Nucleus accumbens (tissue), 56 donors: ENCODE results near the gene KCNT2.
"Not testable (repeated sequence)": the region's sequence is repeated elsewhere in the genome, so short reads cannot be mapped to it uniquely, and the experiment has no call there.

Experiments
- DNase-seq, 56 donors: peaks; one replicate each; lab custom pipeline; 2025; lab: John Stamatoyannopoulos, UW

KCNT2 gene

DNA sequence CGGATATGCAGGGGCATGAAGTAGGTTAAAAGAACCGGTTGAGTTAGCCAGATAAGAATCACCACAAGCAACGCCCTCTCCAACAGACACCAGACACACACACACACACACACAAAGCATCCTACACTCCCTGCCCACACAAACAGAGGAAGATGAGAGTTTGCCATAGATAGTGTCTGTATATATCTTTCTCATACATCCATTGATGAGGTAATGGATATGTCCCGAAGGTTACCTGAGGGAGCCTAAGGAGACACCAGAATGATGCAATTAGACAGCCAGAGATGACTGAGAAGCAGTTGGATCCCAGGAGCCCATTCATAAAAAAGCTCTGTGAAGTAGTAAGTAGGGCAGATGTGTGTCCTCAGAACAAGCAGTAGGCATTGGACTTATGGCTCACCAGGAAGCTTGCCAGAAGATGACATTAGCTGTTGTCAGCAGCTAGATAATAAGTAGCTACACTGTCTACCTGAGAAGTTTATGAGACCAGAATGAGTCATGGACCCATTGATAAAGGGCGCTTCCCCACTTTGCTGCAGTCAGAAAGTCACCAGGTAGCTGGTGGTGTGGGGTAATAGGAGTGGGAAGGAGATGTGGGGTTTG lies 247.0 kb downstream of the KCNT2 start:
- DNase-seq: no peak

- no peak for DNase-seq
Observed at GRCh38 chr1:196357913-196358312, 250.3 kb downstream of the KCNT2 start.

DNA sequence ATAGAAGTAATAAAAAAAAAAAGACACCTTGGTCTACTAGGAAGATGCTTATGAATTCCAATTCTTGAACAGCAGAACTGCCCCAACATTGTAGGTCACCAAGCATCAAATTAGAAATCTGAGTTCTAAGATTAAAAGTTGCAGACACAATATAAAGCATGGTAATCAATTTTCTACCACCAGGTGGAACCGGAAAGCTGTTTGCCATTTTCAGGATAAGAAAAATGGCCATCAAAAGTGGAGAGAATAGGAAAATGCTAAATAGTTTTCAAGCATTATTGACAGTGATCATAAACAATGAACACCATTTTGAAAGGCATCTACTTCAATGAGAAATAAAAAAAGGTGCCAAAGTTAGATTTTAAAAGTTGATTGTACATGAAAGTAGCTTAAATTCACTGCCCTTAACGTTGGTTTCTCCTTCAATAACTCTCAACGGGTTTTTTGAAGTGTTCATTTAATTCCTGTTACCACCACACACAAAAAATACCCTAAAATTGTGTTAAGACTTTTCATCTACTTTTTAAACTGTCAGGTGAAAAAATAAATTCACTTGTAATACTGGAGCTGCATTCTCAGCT lies 252.9 kb downstream of the KCNT2 start:
- DNase-seq: no peak

DNA sequence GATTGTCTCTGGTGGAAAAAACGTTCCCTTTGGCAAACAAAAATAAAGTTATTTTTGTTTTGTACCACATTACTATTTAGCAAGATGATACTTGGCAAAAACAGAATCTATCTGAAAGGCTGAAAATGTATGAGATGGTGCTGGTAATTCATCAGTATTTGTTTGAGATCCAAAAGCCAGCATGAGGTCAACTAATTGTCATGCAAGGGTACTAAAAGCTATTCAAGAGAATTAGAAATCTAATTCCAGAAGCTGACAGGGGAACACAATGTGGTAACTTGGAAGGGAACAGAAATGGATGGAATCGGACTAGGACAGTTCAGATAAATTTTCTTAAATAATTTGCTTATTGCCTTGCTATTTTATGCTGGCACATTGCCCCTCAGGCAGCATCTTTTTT lies 263.8 kb downstream of the KCNT2 start:
- no peak for DNase-seq

DNA sequence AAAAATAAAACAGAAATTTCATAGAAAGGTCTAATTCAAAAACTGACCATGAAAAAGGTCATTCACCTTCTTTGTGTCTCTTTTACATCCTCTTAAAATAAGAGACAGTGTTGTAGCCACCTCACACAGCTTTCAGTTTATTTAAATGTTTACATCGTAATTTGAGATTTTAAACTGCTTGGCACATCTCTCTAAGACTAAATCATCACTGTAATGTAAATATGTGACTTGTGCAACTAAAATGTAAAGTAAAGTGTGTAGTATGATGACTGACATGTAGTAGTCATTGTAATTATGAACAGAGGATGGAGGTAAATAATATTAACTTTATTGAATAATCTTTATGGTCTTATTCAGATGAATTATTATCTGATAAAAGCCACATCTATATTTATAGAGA lies 283.9 kb downstream of the KCNT2 start:
- DNase-seq: no peak

GRCh38 chr1:196323869-196324268 lies 284.4 kb downstream of the KCNT2 start:
- no peak for DNase-seq

- DNase-seq: no peak
Observed at GRCh38 chr1:196319301-196319700, 288.9 kb downstream of the KCNT2 start.

GRCh38 chr1:196317535-196318522 lies 290.4 kb downstream of the KCNT2 start:
- peak in 9 of 56 donors; percentile 0 to 39 (median 5) for DNase-seq

- DNase-seq: no peak
Observed at GRCh38 chr1:196312739-196313138, 295.5 kb downstream of the KCNT2 start.

GRCh38 chr1:196309386-196309785 lies 298.9 kb downstream of the KCNT2 start:
- DNase-seq: no peak

GRCh38 chr1:196308176-196308575 lies 300.1 kb downstream of the KCNT2 start:
- DNase-seq: no peak

DNA sequence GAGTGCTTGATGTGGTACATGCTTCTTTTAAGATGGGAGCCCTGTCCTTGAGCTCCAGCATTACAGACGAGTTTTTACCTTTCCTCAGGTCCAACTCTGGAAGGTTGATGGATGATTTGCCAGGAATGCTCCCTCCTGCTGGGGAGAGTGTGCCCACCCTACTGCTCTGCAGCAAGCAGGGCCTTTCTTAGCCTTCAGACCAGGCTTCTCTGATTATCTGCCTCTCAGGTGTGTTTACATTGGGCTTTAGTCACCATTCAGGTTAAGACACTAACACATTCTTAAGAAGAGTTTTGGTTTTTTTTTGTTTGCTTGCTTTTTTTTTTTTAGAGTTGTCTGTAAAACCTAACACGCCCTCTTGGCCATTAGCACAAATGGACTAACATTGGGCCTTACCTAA lies 301.8 kb downstream of the KCNT2 start:
- DNase-seq: no peak

DNA sequence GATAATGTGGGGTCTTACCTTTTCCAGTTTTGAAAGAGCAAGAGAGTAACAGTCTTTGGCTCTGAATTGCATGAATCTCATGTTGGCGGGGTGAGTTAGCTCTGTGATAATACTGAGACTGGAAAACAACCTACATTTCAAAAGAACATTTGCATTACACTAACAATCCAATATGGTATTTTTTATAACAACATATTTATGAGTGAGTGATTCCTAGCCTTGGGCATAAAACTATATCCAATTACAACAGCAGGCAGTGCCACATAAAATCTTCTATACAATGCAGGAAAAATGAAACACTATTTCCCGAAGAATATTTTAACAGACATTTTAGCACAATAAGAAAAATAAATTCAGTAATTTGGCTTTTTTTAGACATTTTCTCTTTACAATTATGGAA lies 303.0 kb downstream of the KCNT2 start:
- DNase-seq: no peak

GRCh38 chr1:196302981-196303380 lies 305.3 kb downstream of the KCNT2 start:
- no peak for DNase-seq

DNA sequence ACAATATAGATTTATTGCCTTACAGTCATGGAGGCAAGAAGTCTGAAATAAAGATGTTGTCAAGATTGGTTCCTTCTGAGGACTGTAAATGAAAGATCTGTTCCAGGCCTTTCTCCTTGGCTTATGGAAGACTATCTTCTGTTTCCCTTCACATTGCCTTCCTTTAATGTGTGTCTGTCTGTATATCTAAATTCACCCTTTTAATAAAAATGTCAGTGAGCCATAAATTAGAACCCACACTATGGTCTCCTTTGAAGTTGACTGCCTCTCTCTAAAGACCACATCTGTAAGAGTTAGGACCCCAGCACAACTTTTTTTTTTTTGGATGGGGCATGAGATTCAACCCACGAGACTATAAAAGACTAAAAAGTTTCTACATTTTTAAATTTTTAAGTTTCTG lies 305.8 kb downstream of the KCNT2 start:
- no peak for DNase-seq

- no peak for DNase-seq
Observed at GRCh38 chr1:196295766-196296165, 312.5 kb downstream of the KCNT2 start.

- DNase-seq: no peak
Observed at GRCh38 chr1:196278816-196279215, 329.4 kb downstream of the KCNT2 start.

GRCh38 chr1:196277860-196278259 lies 330.4 kb downstream of the KCNT2 start:
- DNase-seq: no peak

DNA sequence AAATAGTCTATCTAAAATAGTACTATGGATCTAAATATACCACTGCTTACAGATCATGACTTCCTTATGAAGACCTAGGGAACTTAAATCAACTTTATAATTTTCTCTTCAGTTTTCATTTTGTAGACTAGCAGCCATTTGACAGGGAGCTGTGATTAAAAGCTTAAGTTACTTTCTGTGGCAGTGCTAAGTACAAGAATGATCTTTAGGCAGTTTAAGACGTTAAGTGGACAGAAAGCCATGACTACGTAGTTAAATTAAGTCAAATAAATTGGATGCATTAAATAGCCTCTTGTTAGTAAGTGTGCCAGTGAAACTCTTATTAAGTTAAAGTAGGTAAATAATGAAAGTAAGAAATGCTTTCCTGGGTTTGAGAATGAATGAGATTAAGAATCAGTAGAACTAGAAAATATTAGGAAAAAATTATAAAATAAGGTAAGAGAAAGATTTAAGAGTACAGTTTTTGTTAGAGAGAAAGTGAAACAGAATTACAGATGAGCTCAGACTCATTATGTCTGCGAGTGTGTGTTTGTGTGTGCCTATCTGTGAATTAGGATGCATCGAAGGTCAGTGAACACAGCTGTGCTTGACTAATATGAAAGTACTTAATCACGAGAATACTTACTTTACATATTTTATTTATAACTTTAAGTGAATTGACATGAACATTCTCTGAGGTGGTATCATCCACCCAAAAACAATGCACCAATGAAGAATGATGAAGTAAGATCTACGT lies 336.9 kb downstream of the KCNT2 start:
- DNase-seq: no peak

- DNase-seq: not testable (repeated sequence)
Observed at GRCh38 chr1:196263086-196263485, 345.2 kb downstream of the KCNT2 start.

- no peak for DNase-seq
Observed at GRCh38 chr1:196260270-196260669, 348.0 kb downstream of the KCNT2 start.
